Fibroblast of skin of left biceps (primary cell): ENCODE results near the gene MKRN2.
"Not testable (repeated sequence)": the region's sequence is repeated elsewhere in the genome, so short reads cannot be mapped to it uniquely, and the experiment has no call there.

Experiments used
- DNase-seq, 2 experiments: peaks; one replicate each; pipeline ENCODE4 v3.0.0-alpha.2; 2013; ENCODE audit warnings: low read depth in 2 of 2

MKRN2 gene

DNA sequence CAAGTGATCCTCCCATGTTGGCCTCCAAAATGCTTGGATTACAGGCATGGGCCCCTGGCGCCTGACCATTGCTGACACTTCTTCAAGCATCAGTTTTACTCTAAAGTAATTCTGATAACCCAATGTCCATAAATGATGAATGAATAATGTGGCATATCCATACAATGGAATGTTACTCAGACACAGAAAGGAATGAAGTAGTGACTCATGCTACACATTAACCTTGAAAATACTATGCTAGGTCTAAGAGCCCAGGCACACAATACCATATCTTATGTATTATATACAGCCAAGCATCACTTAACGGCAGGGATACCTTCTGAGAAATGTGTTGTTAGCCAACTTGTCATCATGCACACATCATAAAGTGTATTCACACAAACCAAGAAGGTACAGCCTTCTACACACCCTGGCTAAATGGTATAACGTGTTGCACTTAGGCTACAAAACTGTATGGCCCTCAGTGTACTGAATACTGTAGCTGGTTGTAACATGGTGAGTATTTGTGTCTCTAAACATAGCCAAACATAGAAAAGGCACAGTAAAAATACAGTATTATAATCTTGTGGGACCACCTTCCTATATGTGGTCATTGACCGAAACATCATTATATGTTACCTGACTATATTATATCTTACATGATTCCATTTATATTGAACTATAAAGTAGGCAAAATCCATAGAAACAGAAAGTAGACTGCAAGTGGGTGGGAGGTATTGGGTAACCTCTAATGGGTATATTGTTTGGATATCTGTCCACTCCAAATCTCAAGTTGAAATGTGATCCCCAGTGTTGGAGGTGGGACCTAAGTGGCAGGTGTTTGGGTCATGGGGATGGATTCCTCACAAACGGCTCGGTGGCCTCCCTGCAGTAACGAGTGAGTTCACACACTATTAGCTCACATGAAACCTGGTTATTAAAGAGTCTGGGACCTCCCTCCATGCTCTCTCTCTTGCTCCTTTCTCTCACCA is 31.4 kb downstream of the MKRN2 start:
- peak; percentile 13 to 15 for DNase-seq

DNA sequence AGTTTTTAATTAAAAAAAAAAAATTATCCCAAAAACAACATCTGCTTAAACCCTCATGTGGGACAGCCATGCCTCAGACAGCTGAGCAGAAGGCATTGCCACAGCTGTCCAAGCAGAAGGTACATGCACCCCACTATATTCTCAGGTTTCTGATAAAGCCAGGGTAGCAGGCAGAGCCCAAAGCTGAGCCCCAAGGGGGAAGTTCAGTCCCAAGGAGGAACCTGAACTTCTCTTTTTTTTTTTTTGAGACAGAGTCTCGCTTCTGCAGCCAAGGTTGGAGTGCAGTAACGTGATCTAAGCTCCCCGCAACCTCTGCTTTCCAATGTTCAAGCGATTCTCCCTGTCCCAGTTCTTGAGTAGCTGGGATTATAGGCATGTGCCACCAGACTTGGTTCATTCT is 33.2 kb downstream of the MKRN2 start:
- no peak for DNase-seq

DNA sequence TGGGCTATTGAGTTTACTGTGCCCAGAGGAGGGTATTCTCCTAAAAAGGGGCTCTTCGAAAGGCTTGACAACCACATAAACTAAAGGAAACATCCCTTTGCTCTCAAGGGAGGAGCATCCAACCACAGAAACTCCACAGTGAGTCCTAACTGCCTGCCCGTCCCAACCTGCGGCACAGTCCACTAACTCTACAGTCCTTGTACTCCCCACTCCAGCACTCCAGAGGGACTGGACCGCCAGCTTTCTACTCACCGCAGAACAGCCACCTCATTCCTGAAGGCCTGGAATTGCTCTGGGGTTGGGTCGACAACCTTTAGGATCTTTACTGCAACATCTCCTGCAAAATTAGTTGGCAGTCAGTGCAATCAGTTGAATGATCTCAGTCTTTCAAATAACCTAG is 34.6 kb downstream of the MKRN2 start:
- no peak for DNase-seq

DNA sequence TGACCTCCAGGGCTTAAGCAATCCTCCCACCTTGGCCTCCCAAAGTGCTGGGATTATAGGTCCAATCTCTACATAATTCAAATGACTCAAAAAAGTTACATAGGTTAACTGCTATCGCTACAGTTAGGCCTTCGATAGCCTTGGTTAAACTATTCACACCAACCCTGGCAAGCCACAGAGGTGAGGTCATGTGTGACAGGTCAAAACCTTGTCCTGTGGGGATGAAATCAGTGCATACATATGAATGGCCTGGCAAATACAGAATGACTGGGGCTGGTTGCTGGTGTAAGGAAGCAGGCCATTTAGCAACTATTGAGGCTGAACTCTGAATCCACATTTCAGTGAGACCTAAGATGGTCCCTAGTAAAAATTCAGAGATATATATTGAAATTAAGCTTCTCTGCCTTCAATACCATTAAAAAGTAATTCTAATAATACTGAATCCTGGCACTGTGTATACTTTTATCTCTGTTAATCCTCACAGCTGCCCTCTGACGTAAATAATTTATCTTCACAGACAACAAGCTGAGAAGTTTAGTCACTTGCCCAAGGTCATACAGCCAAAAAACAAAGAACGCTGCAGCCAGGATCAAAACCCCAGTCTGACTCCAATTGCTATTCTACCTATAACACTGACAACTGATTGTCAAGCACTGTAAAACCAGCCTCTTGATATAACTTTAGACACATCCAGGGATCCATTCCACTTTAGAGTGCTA is 35.3 kb downstream of the MKRN2 start:
- DNase-seq, result no peak

DNA sequence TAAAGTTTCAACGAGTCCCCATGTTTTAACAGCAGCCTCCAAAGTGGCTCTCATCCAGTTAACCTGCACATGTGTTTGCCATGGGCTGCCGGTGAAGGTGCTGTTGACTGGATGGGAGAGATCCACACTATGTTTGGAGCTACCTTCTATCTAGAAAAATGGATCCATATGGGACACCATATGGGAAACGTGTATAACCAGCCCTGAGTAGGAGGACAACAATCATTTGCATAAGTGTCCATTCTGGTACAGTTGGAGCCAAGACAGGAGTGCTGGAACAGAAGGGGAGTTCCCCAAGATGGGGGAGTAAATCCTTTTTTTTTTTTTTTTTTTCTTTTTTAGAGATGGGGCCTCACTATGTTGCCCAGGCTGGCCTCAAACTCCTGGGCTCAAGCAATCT is 36.6 kb downstream of the MKRN2 start:
- DNase-seq, result no peak

DNA sequence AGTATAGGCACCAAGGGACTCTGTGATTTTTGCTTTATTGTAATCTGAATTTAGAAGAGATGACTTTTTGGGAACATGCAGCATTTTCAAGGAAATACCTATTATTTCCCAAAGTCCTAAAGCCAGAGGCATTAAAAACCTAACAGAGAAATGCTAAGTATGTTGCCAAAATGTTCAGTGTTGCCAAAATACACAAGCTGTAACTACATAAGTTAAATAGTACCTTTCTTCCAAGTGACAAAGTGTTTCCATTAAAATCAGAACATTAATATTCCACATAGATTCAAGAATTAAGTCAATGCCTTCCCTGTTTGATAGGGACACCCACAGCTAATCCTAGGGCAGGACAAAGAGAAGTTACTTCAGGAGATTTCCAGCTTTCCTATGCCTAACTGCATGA is 42.0 kb downstream of the MKRN2 start:
- no peak for DNase-seq

DNA sequence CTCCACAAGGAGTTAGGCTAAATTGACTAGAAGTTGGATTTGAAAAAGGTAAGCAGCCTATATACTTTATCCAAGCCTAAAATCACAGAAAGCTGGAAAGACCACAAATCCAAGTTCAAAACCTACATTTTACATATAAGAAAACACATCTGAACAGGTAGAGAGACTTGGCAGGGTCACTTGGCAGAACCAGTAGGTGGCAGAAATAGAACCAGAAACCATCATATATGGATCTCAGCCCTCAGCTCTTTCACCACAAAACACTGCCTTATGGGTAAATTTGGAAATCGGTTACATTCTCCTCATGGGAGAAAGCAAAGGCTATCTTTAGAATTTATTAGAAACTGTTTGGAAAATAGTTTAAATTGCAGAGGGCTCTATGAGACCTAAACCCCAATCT is 44.2 kb downstream of the MKRN2 start:
- no peak for DNase-seq

DNA sequence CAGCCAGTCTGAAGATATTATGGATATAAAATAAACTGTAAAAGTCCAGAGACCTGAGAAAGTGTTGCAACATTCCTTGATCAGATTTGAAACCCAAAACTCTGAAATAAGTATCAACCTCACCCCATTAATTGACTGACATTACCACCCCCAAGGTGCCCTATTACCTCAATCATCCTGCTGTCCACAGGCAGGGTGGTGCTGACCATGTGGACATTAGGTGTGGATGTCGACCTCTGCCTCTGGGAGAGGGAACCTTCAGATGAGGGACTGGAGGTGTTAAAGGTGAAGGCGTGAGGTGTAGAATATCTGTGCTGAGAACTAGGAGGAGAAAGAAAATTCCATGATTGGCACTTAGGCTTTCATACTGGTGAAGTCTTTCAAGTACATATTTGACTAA is 47.1 kb downstream of the MKRN2 start:
- DNase-seq, result no peak

DNA sequence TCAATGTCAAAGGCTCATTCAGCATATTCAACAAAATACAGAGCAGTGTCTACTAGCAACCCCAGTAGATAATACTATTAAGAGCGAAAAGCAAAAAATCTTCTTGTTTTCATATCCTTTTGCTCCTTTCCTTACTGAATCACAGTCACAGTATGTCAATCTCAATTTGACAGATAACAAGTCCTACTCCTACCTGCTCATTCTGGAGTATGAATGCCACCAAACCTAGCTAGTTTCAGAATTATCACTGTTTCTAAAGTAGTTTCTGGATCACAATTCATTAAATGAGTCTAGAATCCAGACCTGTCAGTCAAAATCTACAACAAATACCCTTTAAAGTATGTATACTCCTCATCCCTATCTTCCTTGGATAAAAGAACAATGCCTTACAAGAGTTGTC is 51.5 kb downstream of the MKRN2 start:
- DNase-seq, result no peak

DNA sequence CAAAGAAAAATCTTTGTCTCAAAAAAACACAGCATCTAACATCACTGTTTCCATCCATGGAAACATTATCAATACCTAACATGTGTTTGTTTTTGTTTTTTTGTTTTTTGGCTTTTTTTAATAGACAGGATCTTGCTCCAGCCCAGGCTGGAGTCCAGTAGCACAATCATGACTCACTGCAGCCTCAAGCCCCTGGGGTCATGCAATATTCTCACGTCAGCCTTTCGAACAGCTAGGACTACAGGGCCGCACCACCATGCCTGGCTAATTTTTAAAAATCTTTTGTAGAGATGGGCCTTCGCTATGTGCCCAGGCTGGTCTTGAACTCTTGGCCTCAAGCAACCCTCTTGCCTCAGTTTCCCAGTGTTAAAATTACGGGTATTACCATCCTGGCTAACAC is 54.2 kb downstream of the MKRN2 start:
- DNase-seq, result no peak

DNA sequence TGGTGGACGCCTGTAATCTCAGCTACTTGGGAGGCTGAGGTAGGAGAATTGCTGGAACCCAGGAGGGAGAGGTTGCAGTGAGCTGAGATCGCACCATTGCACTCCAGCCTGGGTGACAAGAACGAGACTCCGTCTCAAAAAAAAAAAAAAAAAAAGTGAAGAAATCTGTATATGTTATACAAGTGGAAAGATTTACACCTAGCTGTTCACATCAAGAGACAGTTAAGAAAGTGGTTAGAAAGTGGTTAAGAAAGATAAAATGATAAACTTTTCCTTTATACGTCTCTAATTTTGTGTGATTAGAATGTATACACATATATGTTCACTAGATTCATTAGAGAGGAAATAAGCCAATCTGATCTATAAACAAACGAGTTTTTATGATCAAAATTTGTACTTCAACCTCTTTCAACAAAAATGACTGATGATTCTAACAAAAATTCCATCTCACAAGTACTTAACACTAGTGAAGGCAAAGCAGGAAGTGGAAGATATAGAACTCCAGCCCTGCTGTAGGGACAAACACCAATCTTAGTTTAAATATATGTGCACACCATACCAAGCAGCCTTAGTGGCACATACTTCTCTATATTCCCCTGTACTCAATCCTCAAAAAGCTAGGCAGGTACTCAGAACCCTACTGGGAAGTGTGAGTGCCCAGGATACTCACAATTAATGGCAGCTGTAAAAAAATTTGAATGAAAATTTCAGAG is 55.8 kb downstream of the MKRN2 start:
- DNase-seq, result no peak

DNA sequence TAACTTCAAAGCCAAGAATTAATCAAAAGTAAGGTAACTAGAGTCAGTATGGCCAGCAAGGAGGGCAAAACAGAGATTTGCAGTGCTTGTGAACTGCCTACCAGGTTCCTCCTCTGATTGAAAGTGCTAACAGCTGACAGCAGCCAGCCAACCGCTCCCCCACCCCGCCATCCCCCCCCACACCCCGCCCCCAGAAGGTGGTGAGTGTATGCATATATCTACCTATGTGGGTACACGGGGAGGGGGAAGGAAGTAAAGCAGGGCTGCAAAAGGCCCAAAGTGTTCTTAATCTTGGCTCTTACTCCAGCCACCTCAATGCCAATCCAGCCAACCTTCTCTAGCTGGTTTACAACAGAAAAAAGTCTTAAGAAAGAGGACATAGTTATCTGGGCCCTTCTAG is 56.4 kb downstream of the MKRN2 start:
- no peak for DNase-seq

DNA sequence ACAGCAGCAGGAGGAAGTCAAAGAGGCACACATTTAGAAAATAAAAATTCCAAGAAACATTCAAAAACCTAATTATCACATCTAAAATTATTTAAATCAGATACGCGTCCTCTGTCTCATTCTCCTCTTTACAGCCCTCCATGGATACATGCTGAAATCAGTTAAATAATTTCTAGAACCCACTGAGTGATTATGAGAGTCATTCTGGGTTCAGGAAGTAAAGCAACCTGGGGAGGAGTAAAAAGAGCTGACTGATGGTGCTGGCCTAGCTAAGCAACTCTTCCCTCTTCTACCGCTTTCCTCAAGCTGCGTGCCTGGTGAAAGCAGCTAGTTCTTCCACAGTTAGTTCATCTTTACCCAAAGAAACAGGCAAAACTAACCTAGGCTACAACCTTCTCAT is 58.4 kb downstream of the MKRN2 start:
- DNase-seq, result no peak

DNA sequence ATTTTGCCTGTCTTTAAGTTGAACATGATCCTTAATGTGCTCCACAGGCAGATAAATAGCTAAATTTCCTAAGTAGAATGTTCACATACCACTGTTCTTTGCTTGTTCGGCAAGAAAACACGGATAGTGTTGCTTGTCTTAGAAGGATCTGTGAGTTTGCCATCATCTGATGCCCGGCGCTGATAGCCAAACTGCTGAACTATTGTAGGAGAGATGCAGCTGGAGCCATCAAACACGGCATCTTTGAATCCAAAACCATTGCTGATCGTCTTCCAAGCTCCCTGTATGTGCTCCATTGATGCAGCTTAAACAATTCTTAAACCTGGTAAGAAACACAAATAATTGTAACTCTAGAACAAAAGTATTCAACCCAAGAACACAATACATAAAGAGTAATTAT is 61.5 kb downstream of the MKRN2 start:
- DNase-seq, result no peak

DNA sequence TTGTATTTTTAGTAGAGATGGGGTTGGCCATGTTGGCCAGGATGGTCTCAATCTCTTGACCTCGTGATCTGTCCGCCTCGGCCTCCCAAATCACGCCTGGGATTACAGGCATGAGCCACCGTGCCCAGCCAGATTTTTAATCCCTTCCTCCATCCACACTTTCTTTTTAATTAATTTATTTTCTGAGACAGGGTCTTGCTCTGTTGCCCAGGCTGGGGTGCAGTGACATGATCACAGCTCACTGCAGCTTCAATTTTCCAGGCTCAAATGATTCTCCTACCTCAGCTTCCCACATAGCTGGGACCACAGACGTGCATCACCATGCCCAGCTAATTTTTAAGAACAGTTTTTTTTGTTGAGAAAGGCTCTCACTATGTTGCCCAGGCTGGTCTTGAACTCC is 63.4 kb downstream of the MKRN2 start:
- no peak for DNase-seq

DNA sequence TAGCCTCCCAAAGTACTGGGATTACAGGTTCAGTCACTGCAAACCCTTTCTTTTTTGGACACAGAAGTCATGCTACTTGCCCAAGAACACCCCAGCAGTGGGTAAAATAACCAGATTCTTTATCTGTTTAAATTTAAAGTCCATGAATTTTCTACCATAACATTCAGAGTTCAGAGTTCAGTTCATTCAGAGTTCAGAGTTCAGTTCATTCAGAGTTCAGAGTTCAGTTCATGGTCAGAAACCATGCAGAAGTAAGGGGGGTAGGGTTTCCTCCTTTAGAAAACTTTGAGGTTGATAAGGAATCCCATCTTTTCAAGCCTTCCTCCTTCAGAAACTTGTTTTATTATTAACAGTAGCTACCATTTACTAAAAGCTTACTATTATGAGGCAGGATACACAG is 63.8 kb downstream of the MKRN2 start:
- no peak for DNase-seq

DNA sequence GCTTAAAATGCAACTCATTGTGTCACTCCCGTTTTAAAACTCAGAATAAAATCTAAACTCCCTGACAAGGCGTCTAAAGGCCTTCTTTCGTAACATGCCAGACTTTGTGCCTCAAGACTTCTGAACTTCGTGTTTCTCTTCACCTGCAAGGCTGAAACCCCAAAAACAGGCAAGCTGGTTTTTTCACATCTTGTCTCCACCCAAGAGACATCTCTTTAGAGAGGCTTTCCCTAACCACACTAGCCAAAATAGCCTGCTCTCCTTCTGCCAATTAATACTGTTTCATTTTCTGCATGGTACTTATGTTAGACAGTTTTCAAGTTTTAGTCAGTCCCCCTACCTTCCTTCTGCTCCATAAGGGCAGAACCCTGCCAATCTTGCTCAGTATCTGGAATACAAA is 65.4 kb downstream of the MKRN2 start:
- DNase-seq, result no peak

DNA sequence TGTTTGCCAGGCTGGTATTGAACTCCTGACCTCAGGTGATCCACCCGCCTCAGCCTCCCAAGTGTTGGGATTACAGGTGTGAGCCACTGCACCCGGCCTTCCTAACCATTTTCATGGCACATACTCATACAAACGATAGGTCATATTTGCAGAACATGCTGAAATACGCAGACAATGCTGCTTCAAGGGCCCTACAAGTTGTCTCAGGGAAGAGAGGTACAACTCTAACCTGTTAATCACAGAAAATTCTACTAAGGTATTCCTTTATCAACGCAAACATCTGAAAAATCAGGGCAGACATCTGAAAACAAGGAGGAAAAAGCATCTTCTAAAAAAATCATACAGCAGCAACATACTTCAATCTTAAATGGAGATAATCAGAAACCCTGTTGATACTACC is 67.2 kb downstream of the MKRN2 start:
- DNase-seq, result no peak

DNA sequence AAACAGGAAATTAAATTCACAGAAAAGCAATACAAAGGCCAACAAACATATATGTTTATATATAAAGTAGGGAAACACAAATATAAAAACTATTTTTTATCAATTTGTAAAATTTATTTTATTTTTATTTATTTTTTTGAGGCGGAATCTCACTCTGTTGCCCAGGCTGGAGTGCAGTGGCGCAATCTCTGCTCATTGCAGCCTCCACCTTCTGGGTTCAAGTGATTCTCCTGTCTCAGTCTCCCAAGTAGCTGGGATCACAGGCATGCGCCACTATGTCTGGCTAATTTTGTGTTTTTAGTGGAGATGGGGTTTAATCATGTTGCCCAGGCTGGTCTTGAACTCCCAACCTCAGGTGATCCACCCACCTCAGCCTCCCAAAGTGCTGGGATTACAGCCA is 68.1 kb downstream of the MKRN2 start:
- DNase-seq, result not testable (repeated sequence)

DNA sequence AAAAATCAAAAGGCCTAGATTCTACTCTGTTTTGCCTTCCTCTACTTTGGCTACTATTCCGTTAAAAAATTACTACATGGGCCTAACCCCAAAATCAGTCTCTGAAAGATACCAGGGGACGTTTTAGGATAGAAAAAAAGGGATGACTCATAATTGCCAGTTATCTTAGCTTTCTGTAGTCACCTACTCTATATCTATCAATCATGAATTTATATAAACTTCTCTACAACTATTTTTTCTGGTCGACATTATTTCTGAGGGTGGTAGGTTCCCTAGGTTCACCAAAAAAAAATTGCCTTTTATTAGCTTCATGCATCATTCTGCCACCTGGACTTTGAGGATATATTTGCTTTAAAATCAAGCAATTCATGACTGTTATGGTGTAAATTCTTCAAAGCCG is 70.5 kb downstream of the MKRN2 start:
- DNase-seq, result no peak

DNA sequence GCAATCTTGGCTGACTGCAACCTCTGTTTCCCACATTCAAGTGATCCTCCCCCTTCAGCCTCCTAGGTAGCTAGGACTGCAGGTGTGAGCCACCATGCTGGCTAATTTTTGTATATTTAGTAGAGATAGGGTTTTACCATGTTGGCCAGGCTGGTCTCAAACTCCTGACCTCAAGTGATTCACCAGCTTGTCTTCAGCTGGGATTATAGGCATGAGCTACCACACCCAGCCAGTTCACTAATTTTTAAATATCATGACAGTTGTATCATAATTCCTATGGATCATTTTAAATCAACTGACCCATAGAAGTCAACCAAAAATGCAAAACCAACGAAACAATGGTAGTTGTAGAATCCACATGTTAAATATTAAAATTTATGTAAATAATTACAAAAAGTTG is 71.9 kb downstream of the MKRN2 start:
- DNase-seq, result no peak

DNA sequence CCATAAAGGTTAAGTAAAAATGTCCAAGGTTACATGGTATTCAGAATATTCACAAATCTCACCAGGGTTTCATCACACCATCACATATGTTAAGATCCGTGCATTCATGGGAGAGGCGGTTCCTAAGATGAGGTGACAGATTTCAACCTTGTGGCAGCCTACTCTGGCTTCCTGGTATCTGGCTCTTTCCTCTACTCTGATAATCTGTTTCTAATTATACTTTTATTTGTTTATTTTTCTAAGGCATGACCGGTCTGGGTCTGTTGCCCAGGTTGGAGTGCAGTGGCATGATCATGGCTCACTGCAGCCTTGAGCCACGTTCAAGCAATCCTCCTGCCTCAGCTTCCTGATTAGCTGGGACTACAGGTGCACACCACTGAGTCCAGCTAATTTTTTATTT is 72.7 kb downstream of the MKRN2 start:
- no peak for DNase-seq

DNA sequence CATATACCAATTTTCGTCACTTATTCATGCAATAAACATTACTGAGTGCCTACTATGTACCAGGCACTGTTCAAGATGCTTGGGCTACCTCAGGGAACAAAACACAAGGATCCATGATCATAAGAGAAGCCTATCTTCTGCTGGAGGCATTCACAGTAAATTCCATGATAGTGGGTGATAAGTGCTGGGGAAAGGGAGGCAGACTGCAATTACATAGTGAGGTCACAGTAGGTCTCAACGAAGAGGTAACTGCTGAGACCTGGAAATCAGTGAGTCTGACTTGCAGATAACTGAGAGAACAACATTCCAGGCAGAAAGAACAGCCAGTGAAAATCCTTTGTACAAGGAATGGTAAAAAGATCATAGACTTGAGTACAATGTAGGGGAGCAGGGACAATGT is 73.4 kb downstream of the MKRN2 start:
- no peak for DNase-seq
